Astrocyte of the cerebellum (primary cell): ENCODE results near the gene OR10A3.
A peak's percentile ranks its signal among the peaks of the same experiment; 100 is the strongest.
"Not testable (repeated sequence)": the region's sequence is repeated elsewhere in the genome, so short reads cannot be mapped to it uniquely, and the experiment has no call there.

ENCODE experiments used
- DNase-seq: peaks from one replicate; pipeline ENCODE4 v3.0.0-alpha.2; 2011; ENCODE audit warnings: low read depth
- H3K4me3 ChIP-seq: 2 replicates; pipeline ENCODE4 v1.5.1; 2011; ENCODE audit warnings: mild to moderate bottlenecking, low read depth, low read length, moderate library complexity
- CTCF ChIP-seq: IDR thresholded peaks from 2 replicates; pipeline ENCODE4 v1.5.1; 2012; ENCODE audit warnings: low read length, low read depth, moderate library complexity, mild to moderate bottlenecking; ENCODE audit errors: missing control alignments
- in situ Hi-C: cut with HindIII; loops from 2 replicates; pipeline ENCODE4 v1.10.0; 2017; ENCODE audit warnings: low sequenced_read_pairs

Gene OR10A3

GRCh38 chr11:7941608-7942007 is at the start of gene OR10A3:
Gene OR10A3, minus strand, starts transcription at chr11:7941708. Its CDS starts 2,188 bp downstream, at chr11:7939520.
- TF ChIP-seq CTCF: no peak
- in situ Hi-C loops: no loop called here

GRCh38 chr11:7987560-7987883 is 46.0 kb upstream of the OR10A3 start:
- DNase-seq, in situ Hi-C loops: not testable (repeated sequence)
- peak overlapping the region; percentile 89 for H3K4me3 ChIP-seq

More at GRCh38 chr11:7941608-7942007, at the start of gene OR10A3:
- DNase-seq: no peak
- H3K4me3 ChIP-seq: no peak within 1 kb of the TSS

GRCh38 chr11:7986768-7987559 is 45.5 kb upstream of the OR10A3 start, which contains the start of gene EIF3F:
Gene EIF3F, plus strand, starts transcription at chr11:7987337. Its CDS starts 16 bp downstream, at chr11:7987353.
- peak; percentile 88 for TF ChIP-seq CTCF
- H3K4me3 ChIP-seq: peak within 1 kb of the TSS; percentile 89

GRCh38 chr11:7983832-7984590 is 42.5 kb upstream of the OR10A3 start:
- no peak for TF ChIP-seq CTCF
- no peak for DNase-seq
- in situ Hi-C loops: no loop called here
- H3K4me3 ChIP-seq: no peak overlapping the region

More at GRCh38 chr11:7986768-7987559, 45.5 kb upstream of the OR10A3 start, which contains the start of gene EIF3F:
- DNase-seq: peak; percentile 100
- in situ Hi-C loops: no loop called here

- no peak for DNase-seq
- no peak for TF ChIP-seq CTCF
- in situ Hi-C loops: no loop called here
- H3K4me3 ChIP-seq: no peak overlapping the region
These were observed 41.1 kb upstream of the OR10A3 start for GRCh38 chr11:7982582-7983119.

GRCh38 chr11:7981619-7982157 is 40.2 kb upstream of the OR10A3 start:
- no peak overlapping the region for H3K4me3 ChIP-seq
- no peak for TF ChIP-seq CTCF
- in situ Hi-C loops: no loop called here
- DNase-seq: no peak
